Endometrium (tissue), 2 donors: ENCODE results near the gene DTNBP1.
A peak's percentile ranks its signal among the peaks of the same experiment; 100 is the strongest.

Experiments
- FAIRE-seq: peaks from 2 replicates; lab custom pipeline; 2012; peaks lifted over from hg19 to GRCh38; lab: Jason Lieb, UNC
- donor health status: control.
- donor health status: control.

Gene DTNBP1

GRCh38 chr6:15623276-15624116, 39.3 kb downstream of the DTNBP1 start:
- peak; percentile 99 for FAIRE-seq

GRCh38 chr6:15622045-15622740, 40.6 kb downstream of the DTNBP1 start:
- no peak for FAIRE-seq

GRCh38 chr6:15621203-15622044, 41.4 kb downstream of the DTNBP1 start:
- FAIRE-seq = no peak

- FAIRE-seq = no peak
Measured at GRCh38 chr6:15620611-15621010, 42.2 kb downstream of the DTNBP1 start.

GRCh38 chr6:15619330-15619729, 43.5 kb downstream of the DTNBP1 start:
- FAIRE-seq = peak; percentile 39

- no peak for FAIRE-seq
Measured at GRCh38 chr6:15618685-15619084, 44.1 kb downstream of the DTNBP1 start.

- FAIRE-seq = no peak
Measured at GRCh38 chr6:15616261-15616660, 46.6 kb downstream of the DTNBP1 start.

GRCh38 chr6:15615802-15616201, 47.0 kb downstream of the DTNBP1 start:
- FAIRE-seq = no peak

- FAIRE-seq = no peak
Measured at GRCh38 chr6:15614277-15614676, 48.6 kb downstream of the DTNBP1 start.

GRCh38 chr6:15608396-15608795, 54.4 kb downstream of the DTNBP1 start:
- FAIRE-seq = no peak

GRCh38 chr6:15607603-15608002, 55.2 kb downstream of the DTNBP1 start:
- no peak for FAIRE-seq

- FAIRE-seq = no peak
Measured at GRCh38 chr6:15606347-15606746, 56.5 kb downstream of the DTNBP1 start.

- no peak for FAIRE-seq
Measured at GRCh38 chr6:15604843-15605242, 58.0 kb downstream of the DTNBP1 start.

GRCh38 chr6:15602154-15602553, 60.7 kb downstream of the DTNBP1 start:
- no peak for FAIRE-seq

GRCh38 chr6:15598273-15598798, 64.5 kb downstream of the DTNBP1 start:
- FAIRE-seq = no peak

GRCh38 chr6:15596186-15596896, 66.5 kb downstream of the DTNBP1 start:
- no peak for FAIRE-seq

GRCh38 chr6:15595461-15596173, 67.2 kb downstream of the DTNBP1 start:
- no peak for FAIRE-seq

GRCh38 chr6:15594512-15595259, 68.1 kb downstream of the DTNBP1 start:
- FAIRE-seq = no peak

- no peak for FAIRE-seq
Measured at GRCh38 chr6:15593798-15594197, 69.0 kb downstream of the DTNBP1 start.

GRCh38 chr6:15592610-15593009, 70.2 kb downstream of the DTNBP1 start:
- no peak for FAIRE-seq
